Activated CD8-positive, alpha-beta memory T cell treated with anti-CD3 and anti-CD28 coated beads for 4 hours (primary cell): ENCODE data around the gene GPR34.
"Not testable (repeated sequence)": the region's sequence is repeated elsewhere in the genome, so short reads cannot be mapped to it uniquely, and the experiment has no call there.

ENCODE experiments used
- DNase-seq, 2 donors: peaks; one replicate each; pipeline ENCODE4 v3.0.0-alpha.2; 2020; ENCODE audit warnings: low read depth in 2 of 2

Gene GPR34

GRCh38 chrX:41688835-41689234, at the start of gene GPR34:
GPR34 (plus strand) TSS chrX:41688973; CDS start chrX:41695634, 6,661 bp downstream.
- no peak for DNase-seq

- DNase-seq, result not testable (repeated sequence)
Observed at GRCh38 chrX:41646201-41646600, 42.6 kb upstream of the GPR34 start.

- DNase-seq, result no peak
Observed at GRCh38 chrX:41653125-41653524, 35.6 kb upstream of the GPR34 start.

- DNase-seq, result no peak
Observed at GRCh38 chrX:41655101-41655500, 33.7 kb upstream of the GPR34 start.

- no peak for DNase-seq
Observed at GRCh38 chrX:41655631-41656030, 33.1 kb upstream of the GPR34 start.

GRCh38 chrX:41661366-41662095, 27.2 kb upstream of the GPR34 start:
- no peak for DNase-seq

GRCh38 chrX:41664375-41664901, 24.3 kb upstream of the GPR34 start:
- DNase-seq, result no peak

- no peak for DNase-seq
Observed at GRCh38 chrX:41664908-41665307, 23.9 kb upstream of the GPR34 start.

- no peak for DNase-seq
Observed at GRCh38 chrX:41665686-41666085, 23.1 kb upstream of the GPR34 start.

- no peak for DNase-seq
Observed at GRCh38 chrX:41666251-41666650, 22.5 kb upstream of the GPR34 start.

GRCh38 chrX:41667631-41668030, 21.1 kb upstream of the GPR34 start:
- DNase-seq, result no peak

GRCh38 chrX:41670112-41670511, 18.7 kb upstream of the GPR34 start:
- no peak for DNase-seq

GRCh38 chrX:41671082-41671481, 17.7 kb upstream of the GPR34 start:
- DNase-seq, result no peak

- DNase-seq, result no peak
Observed at GRCh38 chrX:41672643-41673042, 16.1 kb upstream of the GPR34 start.

- DNase-seq, result not testable (repeated sequence)
Observed at GRCh38 chrX:41676361-41676760, 12.4 kb upstream of the GPR34 start.

GRCh38 chrX:41677183-41678060, 11.4 kb upstream of the GPR34 start:
- DNase-seq, result no peak

- no peak for DNase-seq
Observed at GRCh38 chrX:41684138-41684537, 4.6 kb upstream of the GPR34 start.

GRCh38 chrX:41684940-41685339, 3.8 kb upstream of the GPR34 start:
- DNase-seq, result no peak

- no peak for DNase-seq
Observed at GRCh38 chrX:41686788-41687187, 2.0 kb upstream of the GPR34 start.

GRCh38 chrX:41688156-41688555, 617 bp upstream of the GPR34 start:
- DNase-seq, result no peak

GRCh38 chrX:41689711-41690110, 938 bp downstream of the GPR34 start:
- no peak for DNase-seq

GRCh38 chrX:41692162-41692749, 3.5 kb downstream of the GPR34 start:
- no peak for DNase-seq
